ENCODE measurements around the gene CEP126.
"Not testable (repeated sequence)": the region's sequence is repeated elsewhere in the genome, so short reads cannot be mapped to it uniquely, and the experiment has no call there.

Gene CEP126

DNA sequence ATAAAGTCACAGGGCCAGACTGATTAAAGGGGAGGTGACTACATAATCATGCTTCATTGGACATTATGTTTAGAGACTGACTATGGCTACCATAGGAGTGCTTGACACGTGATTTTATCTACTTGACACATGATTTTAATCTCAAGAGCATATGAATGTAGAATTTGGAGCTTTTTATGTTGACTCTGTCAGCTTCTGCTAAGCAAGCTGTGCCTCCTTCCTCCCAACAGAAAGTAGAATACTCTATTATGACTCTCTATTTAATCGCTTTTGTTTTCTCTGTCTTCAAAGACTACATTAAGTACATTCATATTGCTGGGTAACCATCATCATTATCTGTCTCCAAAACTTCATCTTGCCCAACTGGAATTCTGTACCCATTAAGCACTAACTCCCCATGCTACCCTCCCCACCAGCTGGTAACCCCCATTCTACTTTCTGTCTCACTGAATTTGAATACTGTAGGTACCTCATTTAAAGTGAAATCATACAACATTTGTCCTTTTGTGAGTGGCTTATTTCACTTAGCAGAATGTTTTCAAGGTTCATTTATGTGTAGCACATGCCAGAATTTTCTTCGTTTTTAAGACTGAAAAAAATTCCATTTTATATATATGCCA, 26.2 kb downstream of the CEP126 start:
- DNase-seq, result no peak

DNA sequence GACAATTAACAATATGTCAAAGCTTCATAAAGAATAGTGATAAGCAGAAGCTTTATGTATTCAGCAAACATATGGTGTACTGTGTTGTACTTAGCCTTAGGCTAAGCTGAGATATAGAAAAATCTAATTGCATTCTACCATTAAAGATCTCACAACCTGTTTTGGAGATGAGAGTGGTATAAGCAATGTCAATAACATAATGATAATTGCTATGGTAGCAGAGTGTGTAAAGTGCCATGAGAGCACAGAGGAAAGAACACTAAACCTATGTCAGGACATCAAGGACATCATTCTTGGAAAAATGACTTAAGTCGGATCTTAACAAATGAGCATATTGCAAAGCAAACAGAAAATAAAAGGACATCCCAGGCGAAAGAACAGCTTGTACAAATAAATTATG, 30.1 kb downstream of the CEP126 start:
- no peak for DNase-seq

DNA sequence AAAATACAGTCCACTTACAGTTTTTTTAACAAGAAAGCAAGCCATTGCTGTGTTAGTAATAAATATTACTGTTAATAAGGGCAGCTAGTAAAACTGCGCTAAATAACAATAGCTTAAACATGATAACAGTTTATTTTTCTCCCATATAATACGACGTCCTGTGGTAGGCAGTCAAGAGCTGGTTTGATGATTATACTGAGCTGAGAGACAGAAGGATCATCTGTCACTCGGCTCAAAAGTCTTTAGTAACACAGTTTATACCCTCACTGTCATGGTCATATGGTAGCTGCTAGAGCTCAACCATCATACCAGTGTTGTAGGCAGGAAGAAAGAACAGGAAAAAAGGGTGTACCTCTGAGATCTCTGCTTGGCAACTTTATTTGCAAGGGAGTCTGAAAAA, 30.6 kb downstream of the CEP126 start:
- no peak for DNase-seq

DNA sequence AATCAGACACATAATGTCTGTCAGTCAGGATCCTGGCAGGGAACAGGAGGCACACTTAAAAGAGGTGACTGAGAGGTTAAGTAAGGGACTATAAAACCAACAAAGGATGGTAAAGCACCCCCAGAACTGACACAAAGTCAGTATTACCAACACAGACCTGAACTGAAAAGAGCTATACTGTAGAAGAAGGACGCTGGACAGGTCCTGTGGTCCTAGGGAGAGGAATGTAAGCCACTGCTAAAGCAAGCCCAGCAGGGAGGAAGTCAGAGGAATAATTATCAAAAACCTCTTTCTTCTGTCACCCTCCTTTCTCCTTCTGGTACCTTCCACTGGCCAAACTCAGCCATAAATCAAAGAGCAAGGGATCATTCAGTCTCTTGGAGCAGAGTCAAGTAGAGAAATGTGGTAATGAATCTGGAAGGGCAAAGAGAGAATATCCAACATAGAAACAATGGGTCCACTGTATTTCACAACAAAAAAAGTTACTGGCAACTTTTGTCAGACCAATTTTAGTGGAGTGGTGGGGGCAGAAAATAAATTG, 34.9 kb downstream of the CEP126 start:
- DNase-seq, result no peak

DNA sequence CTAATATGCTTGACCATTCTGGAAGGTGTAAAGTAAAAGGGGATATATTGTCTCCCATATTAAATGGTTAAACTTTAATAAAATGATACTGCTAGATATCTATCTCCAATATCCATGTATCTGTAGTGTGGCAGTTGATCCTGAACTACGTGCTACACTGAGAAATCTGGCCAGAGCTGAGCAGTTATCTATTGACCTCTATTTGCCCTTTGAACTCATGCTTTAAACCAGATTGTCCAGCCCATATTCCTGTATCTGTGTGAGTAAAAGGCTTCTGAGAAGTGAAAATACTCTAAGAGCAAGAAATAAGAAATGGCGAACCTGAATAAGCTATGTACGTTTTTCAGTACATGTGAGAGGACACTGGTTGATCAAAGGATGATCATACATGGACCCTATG, 40.5 kb downstream of the CEP126 start:
- DNase-seq, result no peak

DNA sequence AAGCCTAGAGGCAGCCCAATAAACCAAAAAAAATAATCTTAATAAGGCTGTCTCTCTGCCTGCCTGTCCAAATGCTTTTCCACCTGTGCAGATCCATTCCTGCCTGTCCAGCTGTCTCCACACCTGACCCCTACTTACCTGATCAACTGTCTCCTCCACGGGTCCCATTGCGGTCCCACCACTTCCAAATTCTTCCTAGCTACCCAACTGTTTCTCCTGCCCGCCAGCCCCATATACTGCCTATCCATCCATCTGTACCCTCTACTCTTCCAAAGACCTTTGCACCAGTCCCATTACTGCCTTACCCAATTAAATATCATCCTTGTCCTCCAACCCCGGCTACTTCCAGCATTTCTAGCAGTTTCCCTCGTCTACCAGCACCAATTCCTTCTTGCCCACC, 40.9 kb downstream of the CEP126 start:
- no peak for DNase-seq

DNA sequence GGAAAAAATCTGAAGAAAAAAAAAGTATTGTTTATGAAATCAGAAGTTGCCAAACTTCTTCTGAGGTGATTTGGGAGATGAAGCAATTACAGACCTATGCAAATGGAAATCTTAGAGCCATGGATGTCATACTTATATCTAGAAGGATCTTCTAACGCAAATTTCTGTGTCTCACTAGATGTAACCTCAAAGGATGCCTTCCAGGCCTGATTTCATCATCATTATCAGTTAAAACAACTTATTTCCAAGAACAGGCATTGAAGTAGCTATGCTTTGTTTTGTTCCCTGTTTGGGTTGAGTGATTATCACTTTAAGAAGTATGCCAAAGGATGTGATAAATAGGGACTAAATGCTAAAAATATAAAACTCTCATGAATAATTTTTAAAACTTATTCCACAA, 45.4 kb downstream of the CEP126 start:
- DNase-seq, result no peak

DNA sequence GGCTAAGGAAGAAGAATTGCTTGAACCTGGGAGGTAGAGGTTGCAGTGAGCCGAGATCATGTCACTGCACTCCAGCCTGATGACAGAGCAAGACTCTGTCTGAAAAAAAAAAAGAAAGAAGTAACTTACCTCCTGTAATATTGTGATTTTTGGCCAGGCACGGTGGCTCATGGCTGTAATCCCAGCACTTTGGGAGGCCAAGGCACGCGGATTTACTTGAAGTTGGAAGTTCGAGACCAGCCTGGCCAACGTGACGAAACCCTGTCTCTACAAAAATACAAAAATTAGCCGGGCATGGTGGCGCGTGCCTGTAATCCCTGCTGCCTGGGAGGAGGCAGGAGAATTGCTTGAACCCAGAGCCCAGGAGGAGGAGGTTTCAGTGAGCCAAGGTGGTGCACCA, 49.4 kb downstream of the CEP126 start:
- DNase-seq, result not testable (repeated sequence)

DNA sequence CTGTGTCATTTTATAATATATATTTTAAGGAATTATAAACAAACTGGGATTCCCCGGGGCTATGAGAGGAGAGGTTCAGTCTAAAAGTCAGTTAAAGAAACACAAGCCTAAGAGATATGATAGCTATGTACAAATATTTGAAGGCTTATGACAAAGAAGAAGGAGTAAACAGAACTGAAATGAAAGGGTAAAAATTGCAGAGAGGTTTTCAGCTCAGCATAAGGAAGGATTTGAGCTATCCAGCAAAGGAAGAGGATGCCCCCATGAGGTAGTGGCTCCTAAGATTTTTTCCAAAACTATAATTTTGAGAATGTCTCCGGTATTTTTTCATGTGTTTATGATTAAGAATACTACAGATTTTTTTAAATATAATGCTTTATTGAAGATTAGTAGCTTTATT, 59.4 kb downstream of the CEP126 start:
- no peak for DNase-seq

DNA sequence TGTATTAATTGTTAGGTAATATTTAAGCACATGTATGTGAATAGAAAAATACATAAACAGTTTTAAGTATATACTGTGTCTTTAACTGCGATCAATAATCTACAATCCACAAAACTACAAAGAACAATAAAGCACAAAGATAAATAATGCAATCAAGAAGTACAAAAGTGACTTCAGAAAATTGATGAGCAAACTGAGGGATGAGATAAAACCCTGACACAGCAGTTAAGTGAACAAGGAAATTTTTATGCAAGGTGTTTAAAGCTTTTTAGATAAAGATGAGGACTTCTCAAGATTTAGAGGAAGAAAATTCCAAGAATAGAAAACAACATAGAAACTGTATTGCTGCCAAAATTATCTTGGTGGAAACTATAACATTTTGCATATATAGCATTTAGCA, 60.0 kb downstream of the CEP126 start:
- DNase-seq, result no peak

DNA sequence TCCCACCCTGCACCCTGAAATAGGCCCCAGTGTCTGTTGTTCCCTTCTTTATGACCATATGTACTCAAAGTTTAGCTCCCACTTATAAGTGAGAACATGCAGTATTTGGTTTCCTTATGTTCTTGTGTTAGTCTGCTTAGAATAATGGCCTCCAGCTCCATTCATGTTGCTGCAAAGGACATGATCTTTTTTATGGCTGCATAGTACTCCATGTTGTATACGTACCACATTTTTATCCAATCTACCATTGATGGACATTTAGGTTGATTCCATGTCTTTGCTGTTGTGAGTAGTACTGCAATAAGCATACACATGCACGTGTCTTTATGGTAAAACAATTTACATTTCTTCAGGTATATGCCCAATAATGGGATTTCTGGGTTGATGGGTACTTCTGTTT, 60.9 kb downstream of the CEP126 start:
- DNase-seq, result no peak

DNA sequence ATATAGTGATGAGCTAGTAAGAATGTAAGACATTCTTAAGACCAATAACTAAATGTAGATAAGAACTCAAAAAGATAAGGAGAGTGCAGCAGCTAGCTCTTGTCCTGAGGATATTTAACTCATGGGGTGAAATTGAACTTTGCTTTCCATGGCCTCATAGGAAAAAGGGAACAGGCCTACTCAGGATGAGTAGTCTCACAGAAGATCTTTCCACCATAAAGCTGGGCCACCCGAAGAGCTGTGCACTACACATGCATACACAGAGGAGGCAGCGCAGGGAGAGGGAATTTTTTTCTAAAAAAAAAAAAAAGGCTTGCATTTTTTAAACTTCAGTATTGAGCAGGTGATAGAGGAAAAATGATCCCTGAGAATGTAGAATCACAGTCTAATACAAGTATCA, 72.6 kb downstream of the CEP126 start:
- DNase-seq, result no peak

DNA sequence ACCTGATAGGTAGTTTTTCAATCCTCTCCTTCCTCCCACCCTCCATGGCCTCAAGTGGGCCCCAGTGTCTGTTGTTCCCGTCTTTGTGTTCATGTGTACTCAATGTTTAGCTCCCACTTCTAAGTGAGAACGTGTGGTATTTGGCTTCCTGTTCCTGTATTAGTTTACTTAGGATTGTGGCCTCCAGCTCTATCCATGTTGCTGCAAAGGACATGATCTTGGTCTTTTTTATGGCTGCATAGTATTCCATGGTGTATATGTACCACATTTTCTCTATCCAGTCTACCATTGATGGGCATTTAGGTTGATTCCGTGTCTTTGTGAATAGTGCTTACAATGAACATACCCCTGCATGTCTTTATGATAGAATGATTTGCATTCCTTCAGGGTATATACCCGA, 78.4 kb downstream of the CEP126 start:
- DNase-seq, result no peak

DNA sequence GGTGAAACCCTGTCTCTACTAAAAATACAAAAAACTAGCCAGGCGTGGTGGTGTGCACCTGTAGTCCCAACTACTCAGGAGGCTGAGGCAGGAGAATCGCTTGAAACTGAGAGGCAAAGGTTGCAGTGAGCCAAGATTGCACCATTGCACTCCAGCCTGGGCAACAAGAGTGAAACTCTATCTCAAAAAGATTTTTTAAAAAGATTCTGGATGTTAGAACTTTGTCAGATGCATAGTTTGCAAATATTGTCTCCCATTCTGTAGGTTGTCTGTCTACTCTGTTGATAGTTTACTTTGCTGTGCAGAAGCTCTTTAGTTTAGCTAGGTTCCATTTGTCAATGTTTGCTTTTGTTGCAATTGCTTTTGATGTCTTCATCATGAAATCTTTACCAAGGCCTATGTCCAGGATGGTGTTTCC, 79.3 kb downstream of the CEP126 start:
- DNase-seq, result not testable (repeated sequence)

DNA sequence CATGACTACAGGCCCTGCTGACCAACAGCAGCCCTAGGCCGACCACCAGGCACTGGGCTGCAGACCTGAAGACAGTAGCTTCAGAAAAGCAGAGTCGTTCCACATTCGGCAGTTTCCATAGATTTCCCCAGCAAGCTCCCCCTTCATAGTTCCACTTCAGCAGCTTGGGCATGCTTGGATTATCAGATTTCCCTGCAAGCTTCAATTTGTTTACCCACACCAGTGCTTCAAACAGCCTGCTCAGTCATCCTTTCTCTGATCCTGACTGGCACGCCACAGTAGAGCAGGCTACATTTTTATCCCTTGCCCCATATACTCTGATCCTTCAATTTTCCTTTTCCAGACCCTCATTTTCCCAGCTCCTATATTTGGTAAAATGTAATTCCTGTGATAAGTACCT, 81.3 kb downstream of the CEP126 start:
- no peak for DNase-seq

DNA sequence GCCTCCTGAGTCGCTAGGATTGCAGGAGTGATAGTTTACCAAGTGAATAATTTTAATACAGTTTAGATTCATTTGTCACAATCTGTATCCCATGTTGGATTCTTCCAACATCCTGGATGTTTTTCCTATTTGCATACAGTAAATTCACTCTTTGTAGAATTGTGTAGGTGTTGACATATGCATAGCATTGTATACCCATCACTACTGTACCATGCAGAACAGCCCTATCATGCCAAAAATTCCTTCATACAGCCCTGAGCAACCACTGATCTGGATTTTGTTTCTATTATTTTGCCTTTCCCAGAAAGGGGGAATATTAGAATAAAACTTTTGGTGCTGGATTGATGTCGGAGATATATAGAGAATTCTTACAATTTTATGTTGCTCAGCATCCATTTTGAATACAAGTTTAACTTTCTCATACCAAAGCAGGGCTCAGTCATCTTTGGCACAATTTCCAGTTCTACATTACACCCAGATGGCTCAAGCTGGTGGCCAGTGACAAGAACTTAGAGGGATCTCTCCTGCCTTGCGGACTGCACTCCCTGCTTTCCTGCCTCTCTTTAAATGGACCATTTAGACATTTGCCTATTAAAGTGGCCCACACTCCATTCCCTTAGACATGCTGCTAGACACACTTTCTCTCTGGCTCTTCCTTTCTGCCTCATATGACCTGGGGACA, 87.0 kb downstream of the CEP126 start:
- no peak for DNase-seq

DNA sequence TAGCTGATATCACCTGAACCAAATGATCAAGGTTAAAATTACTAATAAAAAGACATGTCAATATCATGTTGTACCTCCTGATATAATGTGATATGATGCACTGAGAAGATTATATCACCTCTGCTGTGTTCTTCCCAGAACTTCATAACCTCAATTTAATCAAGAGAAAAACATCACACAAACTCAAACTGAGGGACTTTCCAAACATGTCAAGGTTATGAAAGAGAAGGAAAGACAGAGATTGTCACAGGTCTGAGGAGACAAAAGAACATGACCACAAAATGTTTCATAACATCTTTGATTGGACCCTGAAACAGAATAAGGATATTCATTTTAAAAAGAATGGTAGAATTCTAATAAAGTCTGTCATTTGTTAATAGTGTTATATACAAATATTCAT, 89.4 kb downstream of the CEP126 start:
- no peak for DNase-seq

DNA sequence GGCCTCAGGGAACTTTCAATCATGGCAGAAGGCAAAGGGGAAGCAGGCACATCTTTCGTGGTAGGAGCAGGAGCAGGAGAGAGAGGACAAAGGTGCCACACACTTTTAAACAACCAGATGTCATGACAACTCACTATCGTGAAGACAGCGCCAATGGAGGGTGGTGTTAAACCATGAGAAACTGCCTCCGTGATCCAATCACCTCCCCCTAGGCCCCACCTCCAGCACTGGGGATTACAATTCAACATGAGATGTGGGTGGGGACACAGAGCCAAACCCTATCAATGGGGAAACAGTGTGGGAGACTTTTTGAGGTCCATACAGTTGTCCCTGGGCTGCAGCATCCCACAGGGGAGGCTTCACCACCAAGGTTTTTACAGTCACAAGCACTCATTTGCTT, 90.5 kb downstream of the CEP126 start:
- DNase-seq, result no peak

DNA sequence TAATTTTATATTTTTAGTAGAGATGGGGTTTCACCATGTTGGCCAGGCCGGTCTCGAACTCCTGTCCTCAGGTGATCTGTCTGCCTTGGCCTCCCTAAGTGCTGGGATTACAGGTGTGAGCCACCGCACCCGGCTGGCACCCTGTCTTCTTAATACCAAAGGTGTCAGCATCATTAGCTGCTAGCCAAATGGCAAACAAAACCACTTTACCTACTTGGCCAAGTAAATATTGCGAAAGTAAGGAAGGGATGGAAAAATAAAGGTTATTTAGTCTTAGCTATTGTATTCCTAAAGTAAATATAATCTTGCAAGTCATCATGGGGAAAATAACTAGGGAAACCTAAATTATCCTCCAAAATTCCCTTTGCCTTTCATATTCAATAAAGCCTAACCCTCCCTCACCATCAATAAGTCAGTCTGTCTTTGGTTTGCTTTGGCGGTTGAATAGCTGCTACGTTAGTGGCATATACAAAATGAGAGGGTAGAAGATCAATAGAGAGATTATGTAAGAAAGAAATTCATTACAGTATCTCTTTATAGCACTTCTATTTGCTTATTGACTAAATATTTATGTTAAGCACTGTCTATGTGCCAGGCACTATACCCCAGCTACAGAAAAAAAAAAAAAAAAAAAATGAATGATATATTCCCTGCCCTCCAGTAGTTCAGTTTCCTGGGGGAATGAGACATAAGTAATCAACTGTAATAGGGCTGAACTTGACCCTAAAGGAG, 92.2 kb downstream of the CEP126 start:
- no peak for DNase-seq

DNA sequence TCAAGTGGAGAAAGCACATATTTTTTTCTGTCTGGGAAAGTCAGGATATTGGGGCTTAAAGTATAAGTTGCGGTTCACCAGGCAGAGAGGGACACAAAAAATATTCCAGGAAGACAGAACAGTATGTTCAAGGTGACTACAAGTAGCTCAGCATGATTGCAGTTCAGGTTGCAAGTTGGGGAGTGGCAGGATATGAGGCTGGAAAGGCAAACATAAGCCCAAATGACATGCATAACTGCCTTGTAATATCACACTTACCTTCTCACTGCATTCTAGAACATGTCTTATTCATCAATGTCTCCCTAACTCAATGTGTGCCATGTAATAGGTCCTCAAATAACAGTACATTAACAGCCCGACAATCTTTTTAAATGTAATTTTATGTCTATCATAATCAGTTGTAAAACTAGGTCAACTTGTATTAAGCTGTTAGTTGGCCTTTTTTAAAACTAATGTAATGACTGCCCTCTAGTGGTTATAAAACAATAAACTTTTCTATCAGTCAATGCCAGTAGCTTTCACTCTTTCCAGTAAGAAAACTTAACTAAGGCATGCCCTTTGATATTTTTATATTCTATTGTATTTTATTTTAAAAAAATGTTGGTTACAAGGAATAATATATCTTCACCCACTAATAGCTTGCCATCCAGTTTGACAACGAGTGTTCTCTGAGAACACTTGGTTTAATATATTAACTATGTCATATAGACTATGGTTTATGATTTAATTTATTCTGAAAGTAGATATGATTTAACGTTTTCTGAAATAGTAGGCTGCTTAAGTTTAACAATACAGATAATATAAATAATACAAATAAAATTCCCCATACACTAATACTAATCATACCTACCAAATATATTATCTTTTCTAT, 93.0 kb downstream of the CEP126 start:
- no peak for DNase-seq

DNA sequence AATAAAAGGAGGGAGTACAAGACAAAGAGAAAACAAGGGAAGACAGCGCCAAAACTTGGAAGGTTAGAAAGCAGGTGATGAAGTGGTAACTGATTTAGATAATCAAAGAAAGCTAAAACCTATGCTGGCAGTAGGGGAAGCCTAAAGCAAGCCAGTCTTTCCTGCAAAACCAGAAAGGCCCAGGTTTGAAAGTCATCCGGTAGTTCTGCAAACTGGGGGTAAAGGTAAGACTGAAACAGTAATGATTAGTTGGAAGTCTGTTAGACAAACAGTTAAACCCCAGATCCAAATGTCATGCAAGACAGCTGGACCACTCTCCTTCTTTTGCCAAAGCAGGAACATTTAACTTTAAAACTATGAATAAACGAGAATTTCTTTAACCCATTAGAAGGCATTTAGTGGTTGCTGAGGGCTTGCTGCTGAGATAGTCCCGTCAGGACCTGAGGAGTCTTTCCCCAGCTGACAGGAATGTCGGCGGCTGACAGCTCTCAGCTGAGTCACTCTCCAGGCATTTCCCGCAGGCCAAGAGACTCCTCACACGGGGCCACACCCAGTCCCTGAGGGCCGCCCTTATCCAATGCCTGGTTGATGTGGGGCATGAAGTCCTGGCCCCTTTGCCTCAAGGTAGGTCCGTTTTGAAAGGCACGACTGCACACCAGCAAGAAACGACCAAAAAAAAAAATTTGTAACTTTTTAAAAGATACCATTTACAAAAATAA, 96.1 kb downstream of the CEP126 start:
- DNase-seq, result no peak

DNA sequence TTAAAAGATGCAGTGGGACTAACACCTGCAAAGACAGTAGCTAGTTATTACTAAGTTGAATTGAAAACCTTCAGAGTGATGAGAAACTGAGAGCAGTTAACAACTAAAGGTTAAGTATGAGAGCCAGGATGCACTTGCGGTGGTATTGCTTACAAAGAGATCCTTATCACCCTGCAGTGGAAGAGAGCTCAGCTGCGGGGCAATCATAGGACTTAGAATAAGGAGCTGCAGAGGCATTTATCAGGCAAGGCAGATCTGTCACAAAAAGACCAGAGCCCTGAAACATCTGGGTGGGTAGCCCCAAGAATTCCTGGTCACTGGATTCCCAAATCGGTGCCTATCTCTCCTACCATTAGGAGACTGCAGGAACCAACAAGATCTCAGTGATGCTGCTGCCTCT, 98.1 kb downstream of the CEP126 start:
- DNase-seq, result no peak

Data from NCI-H524 treated with DMSO at 0.1 percent for 48 hours (cell line).